ENCODE measurements around the gene DNAH11. TPM values are rescaled to one million over a fixed set of nuclear protein-coding genes. Genes with fewer than 3 reads are reported as not detected.

DNAH11 gene
- total and polyA plus RNA-seq, 2 donors (not counting 1 experiment from before 2014, with no cell fraction given), result 0.33 to 0.34 TPM

DNA sequence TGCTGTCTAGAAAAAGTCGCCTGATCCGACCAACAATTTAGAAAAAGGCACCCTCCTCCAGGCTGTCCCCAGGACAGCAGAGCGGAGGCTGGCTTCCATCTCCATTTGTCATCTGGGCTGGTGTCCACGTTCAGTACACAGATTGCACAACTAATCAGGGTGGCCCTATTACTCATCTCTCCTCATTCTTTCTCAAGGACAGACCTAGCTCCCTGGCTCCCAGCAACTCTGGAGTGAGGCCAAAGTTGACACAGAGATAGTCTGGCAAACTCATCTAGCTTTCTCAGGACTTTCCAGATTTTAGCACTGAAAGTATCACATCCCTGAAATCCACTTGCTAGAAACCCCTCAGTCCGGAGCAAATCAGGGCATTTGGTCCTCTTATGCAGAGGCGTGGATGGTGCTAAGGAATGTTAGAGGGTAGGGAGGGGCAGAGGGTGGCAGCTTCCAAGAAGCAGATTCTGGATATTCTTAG is 75.1 kb downstream of the DNAH11 start:
- Histone ChIP-seq H2AFZ (ENCODE audit: low read length) (no peak overlapping the region), H3K79me2 (ENCODE audit: control insufficient read depth, insufficient read depth, low read length) (no peaks in the 10 kb centered on the region), H3K9me3 (ENCODE audit: control insufficient read depth, insufficient read depth, low read depth, low read length) (no peaks in the 10 kb centered on the region), H3K27ac (ENCODE audit: insufficient read depth, low read length) (no peak overlapping the region), H3K27me3 (ENCODE audit: control insufficient read depth, insufficient read depth, low read length) (no peaks in the 10 kb centered on the region), H3K36me3 (ENCODE audit: control insufficient read depth, insufficient read depth, low read length) (no peaks in the 10 kb centered on the region), H3K4me2 (ENCODE audit: extremely low read depth, insufficient read depth, low read length) (no peak overlapping the region), H3K9ac (ENCODE audit: insufficient read depth, low read length) (no peak overlapping the region), H3K4me3 (replicated peaks in 1 of 4; ENCODE audit: control extremely low read depth in 1 of 4, insufficient read depth in 1 of 4, low read depth in 3 of 4, low read length in 4 of 4) (no peak overlapping the region), H4K20me1 (ENCODE audit: control insufficient read depth, extremely low read depth, insufficient read depth, low read length) (no peaks in the 10 kb centered on the region), H3K4me1 (ENCODE audit: control insufficient read depth, extremely low read depth, insufficient read depth, low read length) (peaks cover 2% of the 10 kb centered on the region)
- TF ChIP-seq, protein P1, sequence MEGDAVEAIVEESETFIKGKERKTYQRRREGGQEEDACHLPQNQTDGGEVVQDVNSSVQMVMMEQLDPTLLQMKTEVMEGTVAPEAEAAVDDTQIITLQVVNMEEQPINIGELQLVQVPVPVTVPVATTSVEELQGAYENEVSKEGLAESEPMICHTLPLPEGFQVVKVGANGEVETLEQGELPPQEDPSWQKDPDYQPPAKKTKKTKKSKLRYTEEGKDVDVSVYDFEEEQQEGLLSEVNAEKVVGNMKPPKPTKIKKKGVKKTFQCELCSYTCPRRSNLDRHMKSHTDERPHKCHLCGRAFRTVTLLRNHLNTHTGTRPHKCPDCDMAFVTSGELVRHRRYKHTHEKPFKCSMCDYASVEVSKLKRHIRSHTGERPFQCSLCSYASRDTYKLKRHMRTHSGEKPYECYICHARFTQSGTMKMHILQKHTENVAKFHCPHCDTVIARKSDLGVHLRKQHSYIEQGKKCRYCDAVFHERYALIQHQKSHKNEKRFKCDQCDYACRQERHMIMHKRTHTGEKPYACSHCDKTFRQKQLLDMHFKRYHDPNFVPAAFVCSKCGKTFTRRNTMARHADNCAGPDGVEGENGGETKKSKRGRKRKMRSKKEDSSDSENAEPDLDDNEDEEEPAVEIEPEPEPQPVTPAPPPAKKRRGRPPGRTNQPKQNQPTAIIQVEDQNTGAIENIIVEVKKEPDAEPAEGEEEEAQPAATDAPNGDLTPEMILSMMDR (conservative IDR thresholded peaks at IDR 0.05 in 1 of 2, IDR thresholded peaks at IDR 0.05 in 1 of 2; ENCODE audit: low read depth in 1 of 2, low read length in 2 of 2), result no peak
- no peak for TF ChIP-seq EZH2 (IDR thresholded peaks at IDR 0.05; ENCODE audit: low read length, missing control alignments)
- peak; percentile 76 to 82 for DNase-seq (ENCODE audit: low read depth in 2 of 2)

DNA sequence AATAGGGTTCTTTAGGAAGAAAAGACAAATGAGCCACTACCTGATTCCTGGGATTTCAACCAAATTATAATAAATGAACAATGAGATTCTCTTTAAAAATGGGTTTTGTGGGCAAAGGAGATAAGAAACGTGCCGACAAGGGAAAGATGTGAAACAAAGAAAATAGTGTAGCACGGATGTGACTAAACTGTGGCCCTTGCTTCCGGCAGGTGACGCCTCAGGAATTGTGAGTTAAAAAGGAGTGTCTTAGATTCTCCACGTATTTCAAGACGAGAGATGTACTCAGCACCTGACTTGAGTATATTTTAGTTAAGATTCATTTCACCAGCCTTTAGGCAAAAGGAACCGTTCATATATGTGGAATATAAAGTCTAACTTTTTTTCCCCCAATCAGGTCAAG is 75.9 kb downstream of the DNAH11 start:
- no peaks in the 10 kb centered on the region for H3K9me3 ChIP-seq (ENCODE audit: control insufficient read depth, insufficient read depth, low read depth, low read length)
- DNase-seq (ENCODE audit: low read depth in 2 of 2), result no peak
- H4K20me1 ChIP-seq (ENCODE audit: control insufficient read depth, extremely low read depth, insufficient read depth, low read length), result no peaks in the 10 kb centered on the region
- no peaks in the 10 kb centered on the region for H3K27me3 ChIP-seq (ENCODE audit: control insufficient read depth, insufficient read depth, low read length)
- H3K36me3 ChIP-seq (ENCODE audit: control insufficient read depth, insufficient read depth, low read length), result no peaks in the 10 kb centered on the region
- no peak overlapping the region for H3K4me3 ChIP-seq (replicated peaks in 1 of 4; ENCODE audit: control extremely low read depth in 1 of 4, insufficient read depth in 1 of 4, low read depth in 3 of 4, low read length in 4 of 4)
- peaks cover 2% of the 10 kb centered on the region for H3K4me1 ChIP-seq (ENCODE audit: control insufficient read depth, extremely low read depth, insufficient read depth, low read length)
- H3K4me2 ChIP-seq (ENCODE audit: extremely low read depth, insufficient read depth, low read length), result no peak overlapping the region
- no peak overlapping the region for H3K27ac ChIP-seq (ENCODE audit: insufficient read depth, low read length)
- no peak overlapping the region for H3K9ac ChIP-seq (ENCODE audit: insufficient read depth, low read length)
- TF ChIP-seq, protein P1 (conservative IDR thresholded peaks at IDR 0.05 in 1 of 2, IDR thresholded peaks at IDR 0.05 in 1 of 2; ENCODE audit: low read depth in 1 of 2, low read length in 2 of 2), result no peak
- TF ChIP-seq EZH2 (IDR thresholded peaks at IDR 0.05; ENCODE audit: low read length, missing control alignments), result no peak
- no peaks in the 10 kb centered on the region for H3K79me2 ChIP-seq (ENCODE audit: control insufficient read depth, insufficient read depth, low read length)
- no peak overlapping the region for H2AFZ ChIP-seq (ENCODE audit: low read length)

DNA sequence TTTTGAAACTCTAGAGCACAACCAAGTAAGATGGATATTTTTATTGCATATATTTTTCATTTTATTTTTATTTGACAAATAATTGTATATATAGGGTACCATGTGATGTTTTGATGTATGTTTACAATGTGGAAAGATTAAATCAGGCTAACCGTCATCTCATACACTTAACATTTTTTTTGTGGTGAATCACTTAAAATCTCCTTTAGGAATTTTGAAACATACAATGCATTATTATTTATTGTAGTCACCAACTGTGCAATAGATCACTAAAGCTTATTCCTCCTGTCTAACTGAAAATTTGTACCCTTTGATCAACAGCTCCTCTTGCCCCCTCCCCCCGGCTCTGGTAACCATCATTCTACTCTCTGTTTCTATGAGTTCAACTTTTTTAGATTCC is 77.2 kb downstream of the DNAH11 start:
- H2AFZ ChIP-seq (ENCODE audit: low read length), result no peak overlapping the region
- no peaks in the 10 kb centered on the region for H3K36me3 ChIP-seq (ENCODE audit: control insufficient read depth, insufficient read depth, low read length)
- H3K4me1 ChIP-seq (ENCODE audit: control insufficient read depth, extremely low read depth, insufficient read depth, low read length), result peaks cover 2% of the 10 kb centered on the region
- no peaks in the 10 kb centered on the region for H3K79me2 ChIP-seq (ENCODE audit: control insufficient read depth, insufficient read depth, low read length)
- H3K27me3 ChIP-seq (ENCODE audit: control insufficient read depth, insufficient read depth, low read length), result no peaks in the 10 kb centered on the region
- DNase-seq (ENCODE audit: low read depth in 2 of 2), result no peak
- no peak overlapping the region for H3K4me3 ChIP-seq (replicated peaks in 1 of 4; ENCODE audit: control extremely low read depth in 1 of 4, insufficient read depth in 1 of 4, low read depth in 3 of 4, low read length in 4 of 4)
- H3K9me3 ChIP-seq (ENCODE audit: control insufficient read depth, insufficient read depth, low read depth, low read length), result no peaks in the 10 kb centered on the region
- no peak for TF ChIP-seq EZH2 (IDR thresholded peaks at IDR 0.05; ENCODE audit: low read length, missing control alignments)
- TF ChIP-seq, protein P1 (conservative IDR thresholded peaks at IDR 0.05 in 1 of 2, IDR thresholded peaks at IDR 0.05 in 1 of 2; ENCODE audit: low read depth in 1 of 2, low read length in 2 of 2), result no peak
- H3K27ac ChIP-seq (ENCODE audit: insufficient read depth, low read length), result no peak overlapping the region
- no peak overlapping the region for H3K9ac ChIP-seq (ENCODE audit: insufficient read depth, low read length)
- H4K20me1 ChIP-seq (ENCODE audit: control insufficient read depth, extremely low read depth, insufficient read depth, low read length), result no peaks in the 10 kb centered on the region
- no peak overlapping the region for H3K4me2 ChIP-seq (ENCODE audit: extremely low read depth, insufficient read depth, low read length)

Data from fibroblast of lung (primary cell).